ENCODE data around the gene HRH3. TPM values are rescaled to one million over a fixed set of nuclear protein-coding genes. Genes with fewer than 3 reads are reported as not detected.

Gene HRH3
- total RNA-seq, 2 donors from 2014 or later = 0.44 TPM; not detected in 1

DNA sequence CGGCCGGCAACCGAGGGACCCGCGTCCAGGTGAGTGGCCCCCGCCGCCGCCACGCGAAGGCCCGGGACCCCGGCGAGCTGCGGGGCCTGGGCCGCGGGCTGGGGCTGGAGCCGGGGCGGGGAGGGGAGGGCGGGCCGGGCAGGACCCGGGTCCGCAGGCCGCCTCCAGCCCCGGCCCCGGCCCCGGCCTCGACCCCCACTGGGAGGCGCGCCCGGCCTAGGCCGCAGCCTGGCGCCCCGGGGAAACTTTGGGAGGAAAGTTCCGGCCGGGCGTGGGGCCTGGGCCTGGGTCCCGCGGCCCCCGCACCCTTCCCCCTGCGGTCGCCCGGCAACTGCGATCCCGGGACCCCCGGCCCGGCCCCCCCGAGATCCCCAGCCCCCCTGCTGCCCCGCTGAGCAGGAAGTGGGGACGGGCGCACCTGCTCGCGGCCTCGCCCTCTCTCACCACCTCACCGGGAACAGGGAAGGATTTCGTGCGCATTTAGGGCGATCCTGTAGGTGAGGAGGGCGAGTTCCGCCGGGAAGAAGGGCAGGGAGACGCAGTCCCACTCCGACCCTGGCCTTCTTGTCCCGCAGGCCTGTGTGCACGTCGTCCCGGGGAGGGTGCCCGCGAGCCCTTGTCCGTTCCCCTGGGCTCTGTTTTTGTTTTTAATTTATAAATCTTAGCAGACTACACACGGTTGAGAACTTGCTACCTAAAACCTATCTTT is 18.6 kb upstream of the HRH3 start:
- H3K27me3 ChIP-seq (ENCODE audit: control insufficient read depth, insufficient read depth, low read length, poor library complexity, severe bottlenecking) = no peaks in the 10 kb centered on the region
- H3K27ac ChIP-seq (ENCODE audit: low read depth, low read length) = no peak overlapping the region
- Mint-ChIP-seq H3K27ac (peak overlapping the region; percentile 39), H3K4me1 (peaks cover 12% of the 10 kb centered on the region), H3K27me3 (ENCODE audit: insufficient read depth) (no peaks in the 10 kb centered on the region), H3K36me3 (ENCODE audit: low read depth) (peaks cover 29% of the 10 kb centered on the region), H3K9me3 (peaks cover under 1% of the 10 kb centered on the region), H3K4me3 (peak overlapping the region; percentile 75)
- 1% methylated on average over 18 to 62 of the region's 70 CpGs for WGBS, 2 experiments (ENCODE audit: insufficient coverage in 1 of 2, insufficient read length in 1 of 2)
- H3K4me1 ChIP-seq (ENCODE audit: control insufficient read depth, insufficient read depth, low read length) = no peaks in the 10 kb centered on the region
- DNase-seq = peak; percentile 69
- peaks cover 4% of the 10 kb centered on the region for H3K36me3 ChIP-seq (ENCODE audit: control insufficient read depth, insufficient read depth, low read length)
- TF ChIP-seq, protein P1, sequence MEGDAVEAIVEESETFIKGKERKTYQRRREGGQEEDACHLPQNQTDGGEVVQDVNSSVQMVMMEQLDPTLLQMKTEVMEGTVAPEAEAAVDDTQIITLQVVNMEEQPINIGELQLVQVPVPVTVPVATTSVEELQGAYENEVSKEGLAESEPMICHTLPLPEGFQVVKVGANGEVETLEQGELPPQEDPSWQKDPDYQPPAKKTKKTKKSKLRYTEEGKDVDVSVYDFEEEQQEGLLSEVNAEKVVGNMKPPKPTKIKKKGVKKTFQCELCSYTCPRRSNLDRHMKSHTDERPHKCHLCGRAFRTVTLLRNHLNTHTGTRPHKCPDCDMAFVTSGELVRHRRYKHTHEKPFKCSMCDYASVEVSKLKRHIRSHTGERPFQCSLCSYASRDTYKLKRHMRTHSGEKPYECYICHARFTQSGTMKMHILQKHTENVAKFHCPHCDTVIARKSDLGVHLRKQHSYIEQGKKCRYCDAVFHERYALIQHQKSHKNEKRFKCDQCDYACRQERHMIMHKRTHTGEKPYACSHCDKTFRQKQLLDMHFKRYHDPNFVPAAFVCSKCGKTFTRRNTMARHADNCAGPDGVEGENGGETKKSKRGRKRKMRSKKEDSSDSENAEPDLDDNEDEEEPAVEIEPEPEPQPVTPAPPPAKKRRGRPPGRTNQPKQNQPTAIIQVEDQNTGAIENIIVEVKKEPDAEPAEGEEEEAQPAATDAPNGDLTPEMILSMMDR (conservative IDR thresholded peaks at IDR 0.05) = no peak
- H3K4me3 ChIP-seq (ENCODE audit: low read length) = peak overlapping the region; percentile 92
- peak overlapping the region; percentile 75 for H3K9ac ChIP-seq (ENCODE audit: extremely low read depth, low read length, poor library complexity, severe bottlenecking)
- no peaks in the 10 kb centered on the region for H3K9me3 ChIP-seq (ENCODE audit: control insufficient read depth, low read length)

GRCh38 chr20:62237801-62238568 is 17.9 kb upstream of the HRH3 start, which contains the start of gene OSBPL2:
Gene OSBPL2 (plus strand): TSS chr20:62238521. CDS start chr20:62256185, 17,664 bp downstream.
- peak within 1 kb of the TSS; percentile 75 for H3K9ac ChIP-seq (ENCODE audit: extremely low read depth, low read length, poor library complexity, severe bottlenecking)
- Mint-ChIP-seq H3K9me3 (peaks cover 1% of the 10 kb centered on the region), H3K4me3 (peak within 1 kb of the TSS; percentile 75), H3K4me1 (peaks cover 12% of the 10 kb centered on the region), H3K27me3 (ENCODE audit: insufficient read depth) (no peaks in the 10 kb centered on the region), H3K27ac (peak within 1 kb of the TSS; percentile 86), H3K36me3 (ENCODE audit: low read depth) (peaks cover 27% of the 10 kb centered on the region)
- 4 to 6% methylated on average over 26 to 55 of the region's 55 CpGs for WGBS, 2 experiments (ENCODE audit: insufficient coverage in 1 of 2, insufficient read length in 1 of 2)
- H3K36me3 ChIP-seq (ENCODE audit: control insufficient read depth, insufficient read depth, low read length) = peaks cover 4% of the 10 kb centered on the region
- H3K4me1 ChIP-seq (ENCODE audit: control insufficient read depth, insufficient read depth, low read length) = no peaks in the 10 kb centered on the region
- TF ChIP-seq, protein P1 (conservative IDR thresholded peaks at IDR 0.05) = no peak
- H3K27ac ChIP-seq (ENCODE audit: low read depth, low read length) = no peak within 1 kb of the TSS
- H3K9me3 ChIP-seq (ENCODE audit: control insufficient read depth, low read length) = no peaks in the 10 kb centered on the region
- DNase-seq = peak; percentile 100
- no peaks in the 10 kb centered on the region for H3K27me3 ChIP-seq (ENCODE audit: control insufficient read depth, insufficient read depth, low read length, poor library complexity, severe bottlenecking)
- H3K4me3 ChIP-seq (ENCODE audit: low read length) = peak within 1 kb of the TSS; percentile 92

DNA sequence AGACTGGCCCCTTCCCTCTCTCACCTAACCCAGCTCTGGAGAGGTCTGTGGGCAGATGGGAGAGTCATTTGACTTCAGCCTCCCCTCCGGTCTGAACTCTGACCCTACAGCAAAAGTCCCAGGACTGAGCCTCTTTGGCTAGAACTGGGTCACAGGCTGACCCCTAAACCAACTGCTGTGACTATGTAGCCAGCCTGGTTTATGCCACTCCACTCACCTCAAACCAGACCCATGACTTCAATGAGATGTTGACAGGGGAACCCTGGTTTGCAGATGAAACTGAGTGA is 17.4 kb upstream of the HRH3 start:
- WGBS, 2 experiments (ENCODE audit: insufficient coverage in 1 of 2, insufficient read length in 1 of 2) = 88% methylated on average over 1 of the region's 1 CpG; no CpG with 5 or more reads in 1 of the 2 experiments
- H3K9me3 Mint-ChIP-seq = peaks cover 1% of the 10 kb centered on the region
- Histone ChIP-seq H3K9me3 (ENCODE audit: control insufficient read depth, low read length) (no peaks in the 10 kb centered on the region), H3K9ac (ENCODE audit: extremely low read depth, low read length, poor library complexity, severe bottlenecking) (no peak overlapping the region), H3K27me3 (ENCODE audit: control insufficient read depth, insufficient read depth, low read length, poor library complexity, severe bottlenecking) (no peaks in the 10 kb centered on the region), H3K4me1 (ENCODE audit: control insufficient read depth, insufficient read depth, low read length) (no peaks in the 10 kb centered on the region), H3K36me3 (ENCODE audit: control insufficient read depth, insufficient read depth, low read length) (peaks cover under 1% of the 10 kb centered on the region), H3K4me3 (ENCODE audit: low read length) (peak overlapping the region; percentile 68), H3K27ac (ENCODE audit: low read depth, low read length) (no peak overlapping the region)
- DNase-seq = no peak
- peaks cover 22% of the 10 kb centered on the region for H3K36me3 Mint-ChIP-seq (ENCODE audit: low read depth)
- no peaks in the 10 kb centered on the region for H3K27me3 Mint-ChIP-seq (ENCODE audit: insufficient read depth)
- TF ChIP-seq, protein P1 (conservative IDR thresholded peaks at IDR 0.05) = no peak
- peaks cover 12% of the 10 kb centered on the region for H3K4me1 Mint-ChIP-seq
- peak overlapping the region; percentile 49 for H3K4me3 Mint-ChIP-seq
- H3K27ac Mint-ChIP-seq = peak overlapping the region; percentile 86
